GM12892 (cell line): ENCODE results near the gene ACSL6.

Experiments used
- DNase-seq: peaks from one replicate; pipeline ENCODE4 v3.0.0; 2011; ENCODE audit not compliant: insufficient read length
- FAIRE-seq: peaks from 2 replicates; lab custom pipeline; 2011; peaks lifted over from hg19 to GRCh38; lab: Jason Lieb, UNC
- POLR2A ChIP-seq: IDR thresholded peaks from 2 replicates; pipeline ENCODE4 v1.6.1; 2011; ENCODE audit warnings: low read depth, low read length, control low read depth
- POLR2AphosphoS5 ChIP-seq: IDR thresholded peaks from 2 replicates; pipeline ENCODE4 v1.6.1; 2011; ENCODE audit warnings: low read depth, low read length, control low read depth
- TAF1 ChIP-seq: IDR thresholded peaks from 2 replicates; pipeline ENCODE4 v1.6.1; 2011; ENCODE audit warnings: low read depth, mild to moderate bottlenecking, control low read depth, low read length, borderline replicate concordance

ACSL6 gene

GRCh38 chr5:131996210-131997025 is 15.0 kb downstream of the ACSL6 start:
- FAIRE-seq, result no peak
- no peak for TF ChIP-seq POLR2A
- no peak for TF ChIP-seq POLR2AphosphoS5
- no peak for TF ChIP-seq TAF1
- no peak for DNase-seq

GRCh38 chr5:131994533-131995226 is 16.8 kb downstream of the ACSL6 start:
- FAIRE-seq (no peak), DNase-seq (no peak)
- TF ChIP-seq POLR2A, result no peak
- no peak for TF ChIP-seq POLR2AphosphoS5
- TF ChIP-seq TAF1, result no peak

- no peak for DNase-seq
- TF ChIP-seq TAF1, result no peak
- no peak for TF ChIP-seq POLR2AphosphoS5
- TF ChIP-seq POLR2A, result no peak
- FAIRE-seq, result no peak
Measured at GRCh38 chr5:131994090-131994489, 17.4 kb downstream of the ACSL6 start.

- DNase-seq (no peak), FAIRE-seq (no peak)
- TF ChIP-seq POLR2A, result no peak
Measured at GRCh38 chr5:131993676-131994075, 17.8 kb downstream of the ACSL6 start.

GRCh38 chr5:131992370-131992769 is 19.1 kb downstream of the ACSL6 start:
- TF ChIP-seq POLR2A (no peak), TAF1 (no peak), POLR2AphosphoS5 (no peak)
- FAIRE-seq (no peak), DNase-seq (no peak)

- FAIRE-seq, result no peak
- TF ChIP-seq POLR2AphosphoS5, result no peak
- no peak for TF ChIP-seq POLR2A
- TF ChIP-seq TAF1, result no peak
Measured at GRCh38 chr5:131991593-131992324, 19.7 kb downstream of the ACSL6 start.

GRCh38 chr5:131990716-131991115 is 20.7 kb downstream of the ACSL6 start:
- TF ChIP-seq POLR2A, result no peak
- TF ChIP-seq TAF1, result no peak
- no peak for TF ChIP-seq POLR2AphosphoS5
- FAIRE-seq (no peak), DNase-seq (no peak)

More at GRCh38 chr5:131991593-131992324, 19.7 kb downstream of the ACSL6 start:
- no peak for DNase-seq

GRCh38 chr5:131988601-131989000 is 22.9 kb downstream of the ACSL6 start:
- no peak for TF ChIP-seq TAF1
- TF ChIP-seq POLR2AphosphoS5, result no peak
- no peak for TF ChIP-seq POLR2A
- DNase-seq (no peak), FAIRE-seq (no peak)

- TF ChIP-seq POLR2AphosphoS5 (no peak), POLR2A (no peak), TAF1 (no peak)
- FAIRE-seq (no peak), DNase-seq (no peak)
Measured at GRCh38 chr5:131987251-131987650, 24.2 kb downstream of the ACSL6 start.

GRCh38 chr5:131986161-131986912 is 25.1 kb downstream of the ACSL6 start:
- DNase-seq, result no peak
- TF ChIP-seq POLR2AphosphoS5 (no peak), TAF1 (no peak), POLR2A (no peak)
- FAIRE-seq, result no peak
